ENCODE data around the gene MYADM.

MYADM gene

GRCh38 chr19:53872762-53873161 lies 5.1 kb downstream of the MYADM start:
- Histone ChIP-seq H3K36me3 (ENCODE audit: control insufficient read depth, low read length) (no peaks in the 10 kb centered on the region), H3F3A (ENCODE audit: control insufficient read depth, insufficient read depth) (no peaks in the 10 kb centered on the region), H3K27me3 (ENCODE audit: control insufficient read depth, low read length) (peaks cover 14% of the 10 kb centered on the region)

GRCh38 chr19:53873773-53874605 lies 6.3 kb downstream of the MYADM start:
- Histone ChIP-seq H3K9me3 (ENCODE audit: control insufficient read depth, insufficient read depth, low read length) (no peaks in the 10 kb centered on the region), H3K4me2 (ENCODE audit: low read length) (no peak overlapping the region), H3K4me1 (ENCODE audit: control insufficient read depth, low read length) (peaks cover 16% of the 10 kb centered on the region), H3F3A (ENCODE audit: control insufficient read depth, insufficient read depth) (no peaks in the 10 kb centered on the region), H3K4me3 (ENCODE audit: low read length) (no peak overlapping the region), H4K20me1 (ENCODE audit: control insufficient read depth, insufficient read depth, low read depth, low read length) (no peaks in the 10 kb centered on the region), H3K9me2 (replicated peaks; ENCODE audit: control insufficient read depth, low read length) (no peaks in the 10 kb centered on the region), H3K27me3 (ENCODE audit: control insufficient read depth, low read length) (peaks cover 2% of the 10 kb centered on the region), H3K27ac (ENCODE audit: low read depth, low read length) (no peak overlapping the region), H3K79me2 (ENCODE audit: control insufficient read depth, low read length) (no peaks in the 10 kb centered on the region), H3K36me3 (ENCODE audit: control insufficient read depth, low read length) (no peaks in the 10 kb centered on the region)
- TF ChIP-seq EZH2phosphoT487 (IDR thresholded peaks at IDR 0.05; ENCODE audit: borderline replicate concordance, low read length), result no peak
- TF ChIP-seq CTCF (IDR thresholded peaks at IDR 0.05; ENCODE audit: low read depth, low read length, poor library complexity, severe bottlenecking), result no peak

More at GRCh38 chr19:53872762-53873161, 5.1 kb downstream of the MYADM start:
- H3K4me3 ChIP-seq (ENCODE audit: low read length), result no peak overlapping the region
- TF ChIP-seq CTCF (IDR thresholded peaks at IDR 0.05; ENCODE audit: low read depth, low read length, poor library complexity, severe bottlenecking) (no peak), EZH2phosphoT487 (IDR thresholded peaks at IDR 0.05; ENCODE audit: borderline replicate concordance, low read length) (no peak)
- no peaks in the 10 kb centered on the region for H4K20me1 ChIP-seq (ENCODE audit: control insufficient read depth, insufficient read depth, low read depth, low read length)
- H3K79me2 ChIP-seq (ENCODE audit: control insufficient read depth, low read length), result no peaks in the 10 kb centered on the region
- peaks cover 29% of the 10 kb centered on the region for H3K4me1 ChIP-seq (ENCODE audit: control insufficient read depth, low read length)
- H3K9me3 ChIP-seq (ENCODE audit: control insufficient read depth, insufficient read depth, low read length), result no peaks in the 10 kb centered on the region
- no peaks in the 10 kb centered on the region for H3K9me2 ChIP-seq (replicated peaks; ENCODE audit: control insufficient read depth, low read length)
- no peak overlapping the region for H3K4me2 ChIP-seq (ENCODE audit: low read length)
- H3K27ac ChIP-seq (ENCODE audit: low read depth, low read length), result no peak overlapping the region

DNA sequence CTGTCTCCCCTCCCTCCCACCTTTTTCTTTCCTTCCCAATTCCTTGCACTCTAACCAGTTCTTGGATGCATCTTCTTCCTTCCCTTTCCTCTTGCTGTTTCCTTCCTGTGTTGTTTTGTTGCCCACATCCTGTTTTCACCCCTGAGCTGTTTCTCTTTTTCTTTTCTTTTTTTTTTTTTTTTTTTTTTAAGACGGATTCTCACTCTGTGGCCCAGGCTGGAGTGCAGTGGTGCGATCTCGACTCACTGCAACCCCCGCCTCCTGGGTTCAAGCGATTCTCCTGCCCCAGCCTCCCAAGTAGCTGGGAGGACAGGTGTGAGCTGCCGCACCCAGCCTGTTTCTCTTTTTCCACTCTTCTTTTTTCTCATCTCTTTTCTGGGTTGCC lies 6.9 kb downstream of the MYADM start:
- H3K4me2 ChIP-seq (ENCODE audit: low read length), result no peak overlapping the region
- no peaks in the 10 kb centered on the region for H3K9me2 ChIP-seq (replicated peaks; ENCODE audit: control insufficient read depth, low read length)
- H3F3A ChIP-seq (ENCODE audit: control insufficient read depth, insufficient read depth), result no peaks in the 10 kb centered on the region
- H3K27ac ChIP-seq (ENCODE audit: low read depth, low read length), result no peak overlapping the region
- H3K9me3 ChIP-seq (ENCODE audit: control insufficient read depth, insufficient read depth, low read length), result no peaks in the 10 kb centered on the region
- H3K79me2 ChIP-seq (ENCODE audit: control insufficient read depth, low read length), result no peaks in the 10 kb centered on the region
- no peaks in the 10 kb centered on the region for H3K27me3 ChIP-seq (ENCODE audit: control insufficient read depth, low read length)
- no peak overlapping the region for H3K4me3 ChIP-seq (ENCODE audit: low read length)
- H3K4me1 ChIP-seq (ENCODE audit: control insufficient read depth, low read length), result peaks cover 10% of the 10 kb centered on the region
- TF ChIP-seq EZH2phosphoT487 (IDR thresholded peaks at IDR 0.05; ENCODE audit: borderline replicate concordance, low read length) (no peak), CTCF (IDR thresholded peaks at IDR 0.05; ENCODE audit: low read depth, low read length, poor library complexity, severe bottlenecking) (no peak)
- no peaks in the 10 kb centered on the region for H4K20me1 ChIP-seq (ENCODE audit: control insufficient read depth, insufficient read depth, low read depth, low read length)
- H3K36me3 ChIP-seq (ENCODE audit: control insufficient read depth, low read length), result no peaks in the 10 kb centered on the region
